SK-N-SH (cell line): Measurements from ENCODE around the gene FBXO30.

Experiments
- CHD2 ChIP-seq: fragments of 150-350 bp; IDR thresholded peaks from 2 replicates; pipeline ENCODE4 v1.6.1; 2018; ENCODE audit warnings: low read length; ENCODE audit not compliant: partially characterized antibody
- CTCF ChIP-seq: fragments of 200-600 bp; sonication (generic); IDR thresholded peaks from 2 replicates; pipeline ENCODE4 v1.6.1; 2017; ENCODE audit warnings: antibody characterized with exemption, mild to moderate bottlenecking, moderate library complexity
- EZH2phosphoT487 ChIP-seq: fragments of 200-600 bp; sonication (generic); IDR thresholded peaks from 2 replicates; pipeline ENCODE4 v1.6.1; 2017; ENCODE audit warnings: low read depth, mixed run types, mild to moderate bottlenecking, antibody characterized with exemption, moderate library complexity, borderline replicate concordance
- JUND ChIP-seq: IDR thresholded peaks from 2 replicates; pipeline ENCODE4 v1.4.0; 2012
- MXI1 ChIP-seq: IDR thresholded peaks from 2 replicates; pipeline ENCODE4 v1.6.1; 2012; ENCODE audit warnings: mild to moderate bottlenecking, low read depth, low read length, improper control_type of control experiment
- NRF1 ChIP-seq: IDR thresholded peaks from 2 replicates; pipeline ENCODE4 v1.6.1; 2012; ENCODE audit warnings: low read depth, mild to moderate bottlenecking, low read length
- POLR2AphosphoS5 ChIP-seq: IDR thresholded peaks from 2 replicates; pipeline ENCODE4 v1.6.1; 2012; ENCODE audit warnings: low read depth, low read length
- RAD21 ChIP-seq: IDR thresholded peaks from 2 replicates; pipeline ENCODE4 v1.6.1; 2012; ENCODE audit warnings: mild to moderate bottlenecking, low read length
- SMC3 ChIP-seq: IDR thresholded peaks from 2 replicates; pipeline ENCODE4 v1.6.1; 2012; ENCODE audit warnings: low read depth, low read length, improper control_type of control experiment
- USF2 ChIP-seq: fragments of 150-350 bp; IDR thresholded peaks from 2 replicates; pipeline ENCODE4 v1.6.1; 2017; ENCODE audit warnings: antibody characterized with exemption, low read length, low read depth, borderline replicate concordance
- YY1 ChIP-seq: IDR thresholded peaks from 2 replicates; pipeline ENCODE4 v1.4.0; 2012; ENCODE audit warnings: low read depth, mild to moderate bottlenecking
- TF ChIP-seq, protein P1 (sequence below): IDR thresholded peaks from 2 replicates; pipeline ENCODE4 v1.6.1; 2012; ENCODE audit warnings: mild to moderate bottlenecking, low read depth, low read length, moderate library complexity

- TF ChIP-seq SMC3 (no peak), CTCF (no peak), POLR2AphosphoS5 (no peak), JUND (no peak), NRF1 (no peak), YY1 (no peak), RAD21 (no peak), CHD2 (no peak), EZH2phosphoT487 (no peak), USF2 (no peak), MXI1 (no peak)
- TF ChIP-seq, protein P1, sequence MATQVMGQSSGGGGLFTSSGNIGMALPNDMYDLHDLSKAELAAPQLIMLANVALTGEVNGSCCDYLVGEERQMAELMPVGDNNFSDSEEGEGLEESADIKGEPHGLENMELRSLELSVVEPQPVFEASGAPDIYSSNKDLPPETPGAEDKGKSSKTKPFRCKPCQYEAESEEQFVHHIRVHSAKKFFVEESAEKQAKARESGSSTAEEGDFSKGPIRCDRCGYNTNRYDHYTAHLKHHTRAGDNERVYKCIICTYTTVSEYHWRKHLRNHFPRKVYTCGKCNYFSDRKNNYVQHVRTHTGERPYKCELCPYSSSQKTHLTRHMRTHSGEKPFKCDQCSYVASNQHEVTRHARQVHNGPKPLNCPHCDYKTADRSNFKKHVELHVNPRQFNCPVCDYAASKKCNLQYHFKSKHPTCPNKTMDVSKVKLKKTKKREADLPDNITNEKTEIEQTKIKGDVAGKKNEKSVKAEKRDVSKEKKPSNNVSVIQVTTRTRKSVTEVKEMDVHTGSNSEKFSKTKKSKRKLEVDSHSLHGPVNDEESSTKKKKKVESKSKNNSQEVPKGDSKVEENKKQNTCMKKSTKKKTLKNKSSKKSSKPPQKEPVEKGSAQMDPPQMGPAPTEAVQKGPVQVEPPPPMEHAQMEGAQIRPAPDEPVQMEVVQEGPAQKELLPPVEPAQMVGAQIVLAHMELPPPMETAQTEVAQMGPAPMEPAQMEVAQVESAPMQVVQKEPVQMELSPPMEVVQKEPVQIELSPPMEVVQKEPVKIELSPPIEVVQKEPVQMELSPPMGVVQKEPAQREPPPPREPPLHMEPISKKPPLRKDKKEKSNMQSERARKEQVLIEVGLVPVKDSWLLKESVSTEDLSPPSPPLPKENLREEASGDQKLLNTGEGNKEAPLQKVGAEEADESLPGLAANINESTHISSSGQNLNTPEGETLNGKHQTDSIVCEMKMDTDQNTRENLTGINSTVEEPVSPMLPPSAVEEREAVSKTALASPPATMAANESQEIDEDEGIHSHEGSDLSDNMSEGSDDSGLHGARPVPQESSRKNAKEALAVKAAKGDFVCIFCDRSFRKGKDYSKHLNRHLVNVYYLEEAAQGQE = no peak
These were observed 58.9 kb downstream of the FBXO30 start for GRCh38 chr6:145755682-145756081.
